AG10803 (cell line): ENCODE data around the gene MTFP1.

Experiments
- DNase-seq: peaks from one replicate; pipeline ENCODE4 v3.0.0; 2010; ENCODE audit warnings: low read depth
- H3K4me3 ChIP-seq: 2 replicates; pipeline ENCODE4 v1.5.1; 2011; ENCODE audit warnings: mild to moderate bottlenecking, low read length, control low read depth
- CTCF ChIP-seq: conservative IDR thresholded peaks from 2 replicates; pipeline ENCODE4 v1.5.1; 2011; ENCODE audit warnings: mild to moderate bottlenecking, low read length, control low read depth, inconsistent platforms

The MTFP1 gene

GRCh38 chr22:30404307-30404706 lies 21.3 kb upstream of the MTFP1 start:
- TF ChIP-seq CTCF: no peak
- DNase-seq: no peak
- H3K4me3 ChIP-seq: no peak overlapping the region

- H3K4me3 ChIP-seq: no peak overlapping the region
- DNase-seq: no peak
- TF ChIP-seq CTCF: no peak
Measured at GRCh38 chr22:30405731-30406130, 19.8 kb upstream of the MTFP1 start.

- H3K4me3 ChIP-seq: no peak overlapping the region
- DNase-seq: no peak
- TF ChIP-seq CTCF: no peak
Measured at GRCh38 chr22:30406400-30406799, 19.2 kb upstream of the MTFP1 start.

GRCh38 chr22:30408388-30409102 lies 17.0 kb upstream of the MTFP1 start:
- TF ChIP-seq CTCF: no peak
- peak; percentile 46 for DNase-seq
- no peak overlapping the region for H3K4me3 ChIP-seq

GRCh38 chr22:30411780-30412179 lies 13.8 kb upstream of the MTFP1 start:
- no peak for DNase-seq
- TF ChIP-seq CTCF: no peak
- H3K4me3 ChIP-seq: no peak overlapping the region

- DNase-seq: no peak
- no peak overlapping the region for H3K4me3 ChIP-seq
- TF ChIP-seq CTCF: no peak
Measured at GRCh38 chr22:30413001-30413400, 12.6 kb upstream of the MTFP1 start.

- no peak for DNase-seq
- no peak overlapping the region for H3K4me3 ChIP-seq
- TF ChIP-seq CTCF: no peak
Measured at GRCh38 chr22:30413745-30414524, 11.6 kb upstream of the MTFP1 start.
